B cell (primary cell): ENCODE measurements around the gene DIP2A. TPM values are rescaled to one million over a fixed set of nuclear protein-coding genes. Genes with fewer than 3 reads are reported as not detected.

Experiments used
- ATAC-seq: fragments of 200-7000 bp; cut with Tn5 transposase; one replicate; pipeline ENCODE4 v1.10.0; 2021; ENCODE audit warnings: low read depth, mild to moderate bottlenecking, moderate number of reproducible peaks, moderate library complexity
- CTCF ChIA-PET: fragments of 350-600 bp; sonication (Branson Sonifier 250); formaldehyde crosslinking; loops from one replicate; lab custom pipeline; 2021; ENCODE audit warnings: antibody characterized with exemption, inconsistent platforms; lab: Charles Lee
- POLR2A ChIA-PET: fragments of 350-600 bp; sonication (Branson Sonifier 250); formaldehyde crosslinking; loops from one replicate; lab custom pipeline; 2021; ENCODE audit warnings: antibody characterized with exemption; lab: Charles Lee
- DNase-seq: peaks from one replicate; pipeline ENCODE4 v3.0.0; 2013
- H2AFZ ChIP-seq: 2 replicates; pipeline ENCODE4 v1.6.1; 2012; ENCODE audit warnings: mild to moderate bottlenecking, low read depth, low read length; ENCODE audit not compliant: insufficient read depth, poor library complexity, severe bottlenecking
- H3K27ac ChIP-seq, 2 donors: 1 replicate in 1 of 2; 2 replicates in 1 of 2; pipeline ENCODE4 v1.5.1; 2012 to 2013; ENCODE audit warnings: low read length in 2 of 2, mild to moderate bottlenecking in 2 of 2, moderate library complexity in 1 of 2
- H3K27me3 ChIP-seq, 4 experiments: fragments of 200-600 bp in 1 of 4; sonication (generic) in 1 of 4; replicated peaks in 1 of 4; 1 replicate in 2 of 4; 2 replicates in 2 of 4; pipeline versions ENCODE4 v1.6.1 to v1.7.0; 2013 to 2016; ENCODE audit warnings: low read length in 3 of 4, mild to moderate bottlenecking in 2 of 4, mixed read lengths in 1 of 4, moderate library complexity in 1 of 4; ENCODE audit not compliant: insufficient read depth in 4 of 4, control insufficient read depth in 3 of 4; ENCODE audit errors: control extremely low read depth in 1 of 4
- H3K36me3 ChIP-seq, 2 experiments: replicated peaks in 1 of 2; 1 replicate in 1 of 2; 2 replicates in 1 of 2; pipeline versions ENCODE4 v1.6.1 to v1.7.1; 2013; ENCODE audit warnings: low read length in 1 of 2; ENCODE audit not compliant: insufficient read depth in 2 of 2, control insufficient read depth in 1 of 2; ENCODE audit errors: control extremely low read depth in 1 of 2, extremely low read depth in 1 of 2
- H3K4me1 ChIP-seq, 2 donors: fragments of 200-600 bp in 1 of 2; sonication (generic) in 1 of 2; 1 replicate in 1 of 2; 2 replicates in 1 of 2; pipeline versions ENCODE4 v1.5.1 to v1.6.1; 2013 to 2017; ENCODE audit warnings: low read length in 2 of 2; ENCODE audit not compliant: control insufficient read depth in 2 of 2, insufficient read depth in 2 of 2
- H3K4me2 ChIP-seq: replicated peaks from 2 replicates; pipeline ENCODE3; 2012; ENCODE audit warnings: mild to moderate bottlenecking, low read depth, low read length; ENCODE audit not compliant: poor library complexity, severe bottlenecking
- H3K4me3 ChIP-seq, 5 experiments: fragments of 200-600 bp in 1 of 5; sonication (generic) in 1 of 5; 1 replicate in 3 of 5; 2 replicates in 2 of 5; pipeline versions ENCODE4 v1.5.1 to v1.7.0; 2011 to 2016; ENCODE audit warnings: low read length in 4 of 5, mild to moderate bottlenecking in 4 of 5, low read depth in 2 of 5, control low read depth in 1 of 5, moderate library complexity in 1 of 5; ENCODE audit not compliant: insufficient read depth in 1 of 5; ENCODE audit errors: control extremely low read depth in 1 of 5, extremely low read depth in 1 of 5
- H3K79me2 ChIP-seq: fragments of 200-600 bp; sonication (generic); one replicate; pipeline ENCODE4 v1.6.0; 2016; ENCODE audit warnings: low read length; ENCODE audit not compliant: control insufficient read depth, insufficient read depth
- H3K9ac ChIP-seq: fragments of 200-600 bp; sonication (generic); 2 replicates; pipeline ENCODE4 v1.6.1; 2017; ENCODE audit warnings: mild to moderate bottlenecking, low read length, moderate library complexity
- H3K9me3 ChIP-seq, 3 donors: one replicate each; pipeline versions ENCODE4 v1.6.1 to v1.7.1; 2013; ENCODE audit warnings: low read length in 2 of 3; ENCODE audit not compliant: control insufficient read depth in 2 of 3, insufficient read depth in 1 of 3; ENCODE audit errors: control extremely low read depth in 1 of 3
- H4K20me1 ChIP-seq: 2 replicates; pipeline ENCODE4 v1.6.0; 2012; ENCODE audit warnings: mild to moderate bottlenecking, low read length; ENCODE audit not compliant: insufficient read depth, control insufficient read depth, poor library complexity, severe bottlenecking
- H3K27ac Mint-ChIP-seq: one replicate; pipeline ENCODE4 v1.8.0; 2021; ENCODE audit warnings: mixed read lengths
- H3K27me3 Mint-ChIP-seq: one replicate; pipeline ENCODE4 v1.8.0; 2021; ENCODE audit warnings: mixed read lengths
- H3K4me1 Mint-ChIP-seq: one replicate; pipeline ENCODE4 v1.8.0; 2021; ENCODE audit warnings: mixed read lengths
- H3K4me3 Mint-ChIP-seq: one replicate; pipeline ENCODE4 v1.8.0; 2021; ENCODE audit warnings: mixed read lengths
- H3K9me3 Mint-ChIP-seq: one replicate; pipeline ENCODE4 v1.8.0; 2022; ENCODE audit warnings: mixed read lengths; ENCODE audit not compliant: insufficient read depth
- EZH2 ChIP-seq: IDR thresholded peaks from 2 replicates; pipeline ENCODE4 v1.6.1; 2012; ENCODE audit warnings: borderline replicate concordance, low read depth, mild to moderate bottlenecking, moderate library complexity, low read length; ENCODE audit not compliant: insufficient read depth, poor library complexity, severe bottlenecking
- WGBS: methylation state at CpG from one replicate; pipeline ENCODE4 v1.1.5; 2013; ENCODE audit warnings: missing lambda C conversion rate; ENCODE audit not compliant: insufficient coverage; 5-methylcytosine and 5-hydroxymethylcytosine counted together
- intact Hi-C: fragments of 100-400 bp; cut with micrococcal nuclease; formaldehyde crosslinking; loops from one replicate; pipeline ENCODE4 v1.10.0; 2022
- polyA plus RNA-seq: library from polyadenylated mRNA; depleted of rRNA; stranded (reverse); fragments of >200 nt; gene quantifications from 2 replicates; pipeline ENCODE4 v1.2.3, GENCODE V29; 2012
- total RNA-seq, 2 donors: library from RNA; stranded (reverse); fragments of 120-200 nt in 1 of 2; gene quantifications; 1 replicate in 1 of 2; 2 replicates in 1 of 2; pipeline versions ENCODE4 v1.2.3 to v1.2.4, GENCODE V29; 2013 to 2022
- TF ChIP-seq, protein P1 (sequence below): fragments of 200-600 bp; IDR thresholded peaks from one replicate; pipeline ENCODE4 v1.8.0; 2022; ENCODE audit warnings: antibody characterized with exemption, mild to moderate bottlenecking

Gene DIP2A
- total and polyA plus RNA-seq, 2 donors (not counting 1 experiment from before 2014, with no cell fraction given), result 40.4 to 59.0 TPM

DNA sequence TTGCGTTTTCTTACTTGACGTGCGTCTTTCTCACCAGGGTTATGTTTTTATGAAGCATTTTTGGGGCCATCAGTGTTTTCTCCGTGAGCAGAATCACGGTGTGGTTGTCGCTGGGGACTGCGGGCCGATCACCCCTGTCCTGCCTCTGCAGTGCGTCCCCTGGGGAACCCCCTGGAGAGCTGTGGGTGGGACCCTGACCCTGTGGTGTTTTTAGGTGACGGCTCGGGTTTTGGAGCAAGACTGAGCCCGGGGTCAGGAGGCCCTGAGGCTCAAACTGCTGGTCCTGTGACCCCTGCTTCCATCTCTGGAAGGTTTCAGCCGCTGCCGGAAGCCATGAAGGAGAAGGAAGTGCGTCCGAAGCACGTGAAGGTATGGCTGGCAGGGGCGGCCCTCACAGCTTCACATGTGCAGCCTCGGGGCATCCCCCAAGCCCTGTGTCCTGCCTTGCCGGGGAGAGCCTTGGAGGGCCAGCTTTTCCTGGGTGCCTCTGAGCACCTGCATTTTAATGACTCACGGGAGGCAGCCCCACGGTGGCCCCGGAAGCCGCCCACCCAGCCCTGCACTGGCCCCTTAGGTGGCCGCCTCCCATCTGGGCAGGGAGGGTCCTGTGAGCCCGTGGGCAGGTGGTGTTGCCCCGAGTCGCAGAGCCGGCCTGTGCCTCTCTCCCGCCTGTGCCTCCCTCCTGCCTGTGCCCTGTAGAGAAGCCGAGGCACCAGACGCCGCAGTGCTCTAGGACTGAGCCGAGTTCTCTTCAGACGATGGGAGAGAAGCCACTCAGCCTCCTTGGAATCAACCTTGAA is 36.7 kb upstream of the DIP2A start:
- Histone ChIP-seq H3K4me1 (no peaks in the 10 kb centered on the region), H3K9me3 (no peaks in the 10 kb centered on the region), H2AFZ (no peak overlapping the region), H3K4me2 (no peak overlapping the region), H3K4me3 (no peak overlapping the region), H3K27ac (no peak overlapping the region), H3K27me3 (no peaks in the 10 kb centered on the region), H3K79me2 (no peaks in the 10 kb centered on the region), H3K36me3 (peaks cover 0 to 29% of the 10 kb centered on the region in 2 experiments), H4K20me1 (no peaks in the 10 kb centered on the region), H3K9ac (no peak overlapping the region)
- intact Hi-C loops, result no loop called here
- POLR2A ChIA-PET, result no interaction called here
- H3K9me3 Mint-ChIP-seq, result no peaks in the 10 kb centered on the region
- peaks cover 2% of the 10 kb centered on the region for H3K4me1 Mint-ChIP-seq
- WGBS, result 96% methylated on average over 34 of the region's 35 CpGs
- no peak overlapping the region for H3K4me3 Mint-ChIP-seq
- CTCF ChIA-PET, result no interaction called here
- H3K27me3 Mint-ChIP-seq, result no peaks in the 10 kb centered on the region
- no peak for DNase-seq
- no peak for ATAC-seq
- no peak overlapping the region for H3K27ac Mint-ChIP-seq
- TF ChIP-seq, protein P1, sequence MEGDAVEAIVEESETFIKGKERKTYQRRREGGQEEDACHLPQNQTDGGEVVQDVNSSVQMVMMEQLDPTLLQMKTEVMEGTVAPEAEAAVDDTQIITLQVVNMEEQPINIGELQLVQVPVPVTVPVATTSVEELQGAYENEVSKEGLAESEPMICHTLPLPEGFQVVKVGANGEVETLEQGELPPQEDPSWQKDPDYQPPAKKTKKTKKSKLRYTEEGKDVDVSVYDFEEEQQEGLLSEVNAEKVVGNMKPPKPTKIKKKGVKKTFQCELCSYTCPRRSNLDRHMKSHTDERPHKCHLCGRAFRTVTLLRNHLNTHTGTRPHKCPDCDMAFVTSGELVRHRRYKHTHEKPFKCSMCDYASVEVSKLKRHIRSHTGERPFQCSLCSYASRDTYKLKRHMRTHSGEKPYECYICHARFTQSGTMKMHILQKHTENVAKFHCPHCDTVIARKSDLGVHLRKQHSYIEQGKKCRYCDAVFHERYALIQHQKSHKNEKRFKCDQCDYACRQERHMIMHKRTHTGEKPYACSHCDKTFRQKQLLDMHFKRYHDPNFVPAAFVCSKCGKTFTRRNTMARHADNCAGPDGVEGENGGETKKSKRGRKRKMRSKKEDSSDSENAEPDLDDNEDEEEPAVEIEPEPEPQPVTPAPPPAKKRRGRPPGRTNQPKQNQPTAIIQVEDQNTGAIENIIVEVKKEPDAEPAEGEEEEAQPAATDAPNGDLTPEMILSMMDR, result no peak
- no peak for TF ChIP-seq EZH2

GRCh38 chr21:46422636-46423241 is 36.0 kb upstream of the DIP2A start:
- Histone ChIP-seq H3K27me3 (no peaks in the 10 kb centered on the region), H3K27ac (no peak overlapping the region), H3K4me3 (no peak overlapping the region), H3K79me2 (no peaks in the 10 kb centered on the region), H4K20me1 (no peaks in the 10 kb centered on the region), H3K9me3 (no peaks in the 10 kb centered on the region), H3K4me2 (no peak overlapping the region), H3K4me1 (no peaks in the 10 kb centered on the region), H3K36me3 (peaks cover 0 to 36% of the 10 kb centered on the region in 2 experiments), H2AFZ (no peak overlapping the region), H3K9ac (no peak overlapping the region)
- H3K27ac Mint-ChIP-seq, result no peak overlapping the region
- no peaks in the 10 kb centered on the region for H3K27me3 Mint-ChIP-seq
- no peak for ATAC-seq
- POLR2A ChIA-PET, result no interaction called here
- peaks cover 2% of the 10 kb centered on the region for H3K4me1 Mint-ChIP-seq
- H3K9me3 Mint-ChIP-seq, result no peaks in the 10 kb centered on the region
- no peak overlapping the region for H3K4me3 Mint-ChIP-seq
- over 99% methylated on average over 12 of the region's 12 CpGs for WGBS
- CTCF ChIA-PET, result no interaction called here
- no peak for TF ChIP-seq EZH2
- TF ChIP-seq, protein P1, result no peak
- no peak for DNase-seq
- intact Hi-C loops, result no loop called here
